ENCODE results near the gene HACL1. TPM values are rescaled to one million over a fixed set of nuclear protein-coding genes. Genes with fewer than 3 reads are reported as not detected.

The HACL1 gene
- total RNA-seq, 1 donor from 2014 or later: 13.8 TPM

DNA sequence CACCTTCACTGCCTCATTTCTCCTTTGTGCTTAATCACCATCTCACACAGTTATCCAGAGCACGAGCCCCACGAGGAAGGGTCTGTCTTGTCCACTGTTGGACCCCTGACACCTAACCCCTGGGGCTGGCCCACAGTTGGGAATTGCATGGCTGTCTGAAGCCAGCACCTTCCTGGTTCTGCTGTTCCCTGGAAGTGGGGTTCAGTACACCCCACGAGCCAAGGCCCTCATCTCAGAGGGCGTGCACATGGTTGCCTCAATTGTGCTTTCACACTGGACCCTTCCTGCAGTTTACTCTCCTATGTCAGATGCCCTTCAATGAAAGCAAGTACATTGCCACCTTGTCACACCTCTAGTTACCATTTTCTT is 30.8 kb upstream of the HACL1 start:
- no peak for DNase-seq (ENCODE audit: low spot score in 2 of 2)
- H3K4me3 ChIP-seq: no peak overlapping the region
- TF ChIP-seq, protein P1, sequence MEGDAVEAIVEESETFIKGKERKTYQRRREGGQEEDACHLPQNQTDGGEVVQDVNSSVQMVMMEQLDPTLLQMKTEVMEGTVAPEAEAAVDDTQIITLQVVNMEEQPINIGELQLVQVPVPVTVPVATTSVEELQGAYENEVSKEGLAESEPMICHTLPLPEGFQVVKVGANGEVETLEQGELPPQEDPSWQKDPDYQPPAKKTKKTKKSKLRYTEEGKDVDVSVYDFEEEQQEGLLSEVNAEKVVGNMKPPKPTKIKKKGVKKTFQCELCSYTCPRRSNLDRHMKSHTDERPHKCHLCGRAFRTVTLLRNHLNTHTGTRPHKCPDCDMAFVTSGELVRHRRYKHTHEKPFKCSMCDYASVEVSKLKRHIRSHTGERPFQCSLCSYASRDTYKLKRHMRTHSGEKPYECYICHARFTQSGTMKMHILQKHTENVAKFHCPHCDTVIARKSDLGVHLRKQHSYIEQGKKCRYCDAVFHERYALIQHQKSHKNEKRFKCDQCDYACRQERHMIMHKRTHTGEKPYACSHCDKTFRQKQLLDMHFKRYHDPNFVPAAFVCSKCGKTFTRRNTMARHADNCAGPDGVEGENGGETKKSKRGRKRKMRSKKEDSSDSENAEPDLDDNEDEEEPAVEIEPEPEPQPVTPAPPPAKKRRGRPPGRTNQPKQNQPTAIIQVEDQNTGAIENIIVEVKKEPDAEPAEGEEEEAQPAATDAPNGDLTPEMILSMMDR (IDR thresholded peaks at IDR 0.05): no peak
- H3K36me3 ChIP-seq: no peaks in the 10 kb centered on the region
- H3K4me1 ChIP-seq: peaks cover 14 to 26% of the 10 kb centered on the region in 2 donors
- H3K9me3 ChIP-seq: no peaks in the 10 kb centered on the region
- no peaks in the 10 kb centered on the region for H3K27me3 ChIP-seq
- intact Hi-C loops (cut with DNase I): loop anchor here (5.0 kb wide), 1 partner anchor 615 kb away; no protein-coding TSS in a partner anchor
- H3K27ac ChIP-seq: no peak overlapping the region

DNA sequence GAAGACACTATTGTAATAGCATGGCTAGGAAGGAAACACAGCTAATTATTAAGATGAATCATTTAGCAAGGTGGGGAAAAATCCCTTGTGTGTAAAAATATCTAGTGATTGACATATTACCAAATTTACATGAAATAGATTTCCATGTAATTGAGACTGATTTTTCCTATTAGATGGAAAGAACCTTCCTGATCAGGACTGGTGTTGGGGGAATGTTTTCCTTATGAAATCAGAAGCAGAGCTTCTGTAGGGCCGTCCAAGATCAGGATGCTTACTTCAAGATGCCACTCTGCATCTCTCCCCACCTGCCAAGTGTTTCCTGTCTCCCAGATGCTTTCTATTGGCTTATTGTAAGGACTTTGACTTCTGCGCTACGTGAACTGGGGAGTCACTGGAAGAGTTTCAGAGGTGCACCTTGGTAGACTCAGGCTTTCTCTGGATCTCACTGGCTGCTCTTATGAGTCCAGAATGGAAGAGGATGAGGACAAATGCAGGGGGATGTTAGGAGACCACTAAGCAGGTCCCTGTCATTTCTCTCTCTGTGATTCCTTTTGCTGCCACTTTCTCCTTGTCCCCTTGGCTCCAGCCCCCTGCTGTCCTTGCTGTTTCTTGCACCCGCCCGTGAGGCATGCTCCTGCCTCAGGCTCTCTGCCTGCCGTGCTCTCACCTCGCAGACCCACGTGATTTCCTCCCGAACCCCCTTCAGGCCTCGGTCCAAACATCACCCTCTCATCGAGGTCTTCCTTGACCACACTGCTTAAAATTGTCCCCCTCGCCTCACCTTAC is 30.2 kb upstream of the HACL1 start:
- Histone ChIP-seq H3K4me3 (no peak overlapping the region), H3K36me3 (no peaks in the 10 kb centered on the region), H3K9me3 (no peaks in the 10 kb centered on the region), H3K4me1 (peaks cover 14 to 26% of the 10 kb centered on the region in 2 donors), H3K27ac (no peak overlapping the region), H3K27me3 (no peaks in the 10 kb centered on the region)
- DNase-seq (ENCODE audit: low spot score in 2 of 2): no peak
- intact Hi-C loops (cut with DNase I): loop anchor here (2.0 to 5.0 kb wide), 2 partner anchors 181 to 616 kb away; no protein-coding TSS in a partner anchor
- TF ChIP-seq, protein P1 (IDR thresholded peaks at IDR 0.05): no peak

DNA sequence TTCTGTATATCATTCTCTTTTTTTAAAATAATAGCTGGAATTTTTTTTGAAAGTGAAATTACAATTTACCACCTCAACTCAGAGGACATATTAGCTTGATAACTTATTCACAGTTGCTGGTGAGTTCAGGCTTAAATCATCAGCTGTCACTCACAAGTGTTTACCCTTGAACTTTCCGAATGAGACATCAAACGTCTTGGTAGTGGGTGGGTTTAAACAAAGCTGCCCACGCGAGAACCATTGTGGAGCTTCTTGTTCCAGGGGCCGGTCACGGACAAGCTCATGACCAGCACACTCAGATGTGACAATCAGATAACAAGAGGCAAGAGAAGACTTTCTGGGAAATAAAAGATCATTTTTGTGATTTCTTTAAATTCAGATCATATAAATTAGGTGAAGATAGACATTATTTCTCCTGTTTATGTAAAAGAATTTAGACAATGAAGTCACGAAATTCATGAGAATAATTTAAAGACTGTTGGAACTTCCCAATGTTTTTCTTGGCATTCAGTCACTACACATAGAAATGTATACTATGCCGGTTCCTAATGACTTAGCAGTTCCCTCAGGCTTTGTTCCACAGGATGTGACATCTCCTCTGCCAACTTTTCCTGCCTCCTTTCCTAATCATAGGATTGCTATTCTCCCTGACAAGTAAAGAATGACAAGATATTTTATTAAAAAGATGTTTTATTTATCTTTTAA is 29.4 kb upstream of the HACL1 start:
- TF ChIP-seq, protein P1 (IDR thresholded peaks at IDR 0.05): no peak
- no peaks in the 10 kb centered on the region for H3K9me3 ChIP-seq
- H3K4me1 ChIP-seq: peaks cover 14 to 25% of the 10 kb centered on the region in 2 donors
- intact Hi-C loops (cut with DNase I): loop anchor here (2.0 to 5.0 kb wide), 2 partner anchors 182 to 617 kb away; no protein-coding TSS in a partner anchor
- H3K27ac ChIP-seq: peak overlapping the region in 1 of 2 donors; percentile 10
- no peaks in the 10 kb centered on the region for H3K27me3 ChIP-seq
- DNase-seq (ENCODE audit: low spot score in 2 of 2): no peak
- no peaks in the 10 kb centered on the region for H3K36me3 ChIP-seq
- peak overlapping the region; percentile 47 to 59 for H3K4me3 ChIP-seq

DNA sequence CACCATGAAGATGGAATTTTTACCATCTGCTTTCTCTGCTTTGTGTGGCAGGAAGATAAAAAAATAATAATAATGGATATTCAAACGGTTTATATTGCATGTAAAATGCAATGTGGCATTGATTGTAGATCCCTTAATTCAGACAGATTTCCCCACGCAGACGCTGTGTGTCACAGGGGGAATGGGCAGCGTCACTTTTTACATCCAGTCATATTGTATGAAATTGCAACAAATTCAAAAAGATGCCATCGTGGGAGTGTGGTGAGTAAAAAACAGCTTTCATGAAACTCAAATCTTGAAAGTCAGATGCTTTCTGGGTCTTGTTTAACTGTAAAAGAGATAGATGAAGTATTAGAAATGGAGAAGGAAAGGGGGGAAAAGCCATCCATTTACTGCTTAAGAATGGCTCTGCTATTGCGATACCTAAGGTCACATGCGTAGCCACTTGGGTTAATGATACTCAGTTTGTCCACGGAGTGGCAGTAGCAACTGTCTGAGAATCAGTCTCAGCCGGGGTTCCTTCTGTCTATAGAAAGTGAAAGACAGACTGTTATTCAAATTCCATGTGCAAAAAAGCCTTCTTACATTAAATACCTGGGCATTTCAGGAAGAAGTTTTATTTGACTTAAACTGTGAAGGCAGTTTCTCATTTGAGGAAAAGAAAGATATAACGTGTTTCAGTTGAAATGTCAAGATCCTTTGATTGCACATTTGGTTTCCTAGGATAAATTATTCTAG is 28.7 kb upstream of the HACL1 start:
- Histone ChIP-seq H3K4me3 (peak overlapping the region; percentile 47 to 59), H3K4me1 (peaks cover 9 to 17% of the 10 kb centered on the region in 2 donors), H3K9me3 (no peaks in the 10 kb centered on the region), H3K27me3 (no peaks in the 10 kb centered on the region), H3K27ac (peak overlapping the region in 1 of 2 donors; percentile 10), H3K36me3 (no peaks in the 10 kb centered on the region)
- intact Hi-C loops (cut with DNase I): loop anchor here (2.0 to 5.0 kb wide), 3 partner anchors 183 to 617 kb away; no protein-coding TSS in a partner anchor
- TF ChIP-seq, protein P1 (IDR thresholded peaks at IDR 0.05): peak; percentile 72 to 81 (median 78)
- DNase-seq (ENCODE audit: low spot score in 2 of 2): peak in 1 of 2 donors; percentile 78

DNA sequence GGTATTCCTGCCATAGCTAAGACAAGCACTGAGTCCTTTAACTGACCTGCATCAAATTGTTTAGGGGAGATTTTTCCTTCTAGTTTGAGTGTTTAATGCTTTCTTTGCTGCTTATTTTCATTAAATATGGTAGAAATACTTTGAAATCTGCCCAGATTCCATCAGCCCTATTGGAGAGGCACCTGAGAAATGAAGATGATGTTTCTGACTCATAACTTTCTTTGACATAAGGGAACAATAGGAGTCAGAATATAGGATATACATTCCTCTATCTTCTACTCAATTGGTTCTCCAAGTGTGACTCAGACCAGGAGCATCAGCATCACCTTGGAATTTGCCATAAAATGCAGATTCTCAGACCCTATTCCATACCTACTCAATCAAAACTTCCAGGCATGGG is 27.6 kb upstream of the HACL1 start:
- Histone ChIP-seq H3K36me3 (no peaks in the 10 kb centered on the region), H3K9me3 (no peaks in the 10 kb centered on the region), H3K4me1 (peaks cover 6 to 7% of the 10 kb centered on the region in 2 donors), H3K27me3 (no peaks in the 10 kb centered on the region), H3K4me3 (no peak overlapping the region), H3K27ac (no peak overlapping the region)
- TF ChIP-seq, protein P1 (IDR thresholded peaks at IDR 0.05): no peak
- no peak for DNase-seq (ENCODE audit: low spot score in 2 of 2)
- intact Hi-C loops (cut with DNase I): loop anchor here (5.0 kb wide), 1 partner anchor 418 kb away; no protein-coding TSS in a partner anchor

Measured in ascending aorta (tissue), 2 donors.